Mammary epithelial cell (primary cell): ENCODE data around the gene SAMD10.

ENCODE experiments used
- CTCF ChIP-seq, 2 donors: IDR thresholded peaks in 1 of 2; conservative IDR thresholded peaks in 1 of 2; 2 replicates each; pipeline ENCODE4 v1.5.1; 2011 to 2012; ENCODE audit warnings: inconsistent platforms in 2 of 2, low read length in 2 of 2, mild to moderate bottlenecking in 2 of 2, control low read depth in 1 of 2, low read depth in 1 of 2; ENCODE audit not compliant: insufficient read depth in 1 of 2; ENCODE audit errors: extremely low read depth in 1 of 2
- EZH2 ChIP-seq: IDR thresholded peaks from 2 replicates; pipeline ENCODE4 v1.6.1; 2012; ENCODE audit warnings: low read length, inconsistent platforms, borderline replicate concordance

- TF ChIP-seq CTCF (conservative IDR thresholded peaks at IDR 0.05 in 1 of 2, IDR thresholded peaks at IDR 0.05 in 1 of 2; ENCODE audit: extremely low read depth in 1 of 2, insufficient read depth in 1 of 2, low read depth in 1 of 2, low read length in 2 of 2) (no peak), EZH2 (no peak)
These were observed 45.8 kb upstream of the SAMD10 start for GRCh38 chr20:64025101-64025825.
